HCT116 (cell line): ENCODE data around the gene RHOBTB1.

Experiments used
- ATF3 ChIP-seq: IDR thresholded peaks from 2 replicates; pipeline ENCODE4 v1.6.1; 2012
- CEBPB ChIP-seq: IDR thresholded peaks from 2 replicates; pipeline ENCODE4 v1.6.1; 2012; ENCODE audit warnings: low read depth
- EZH2 ChIP-seq: fragments of 200-600 bp; sonication (generic); IDR thresholded peaks from 2 replicates; pipeline ENCODE4 v1.6.1; 2017; ENCODE audit warnings: antibody characterized with exemption, mixed run types
- POLR2A ChIP-seq: IDR thresholded peaks from 2 replicates; pipeline ENCODE4 v1.7.0; 2011; ENCODE audit warnings: borderline replicate concordance; ENCODE audit not compliant: insufficient read depth, insufficient read length; ENCODE audit errors: extremely low read depth
- SRF ChIP-seq: IDR thresholded peaks from 2 replicates; pipeline ENCODE4 v1.6.1; 2012; ENCODE audit warnings: low read depth

DNA sequence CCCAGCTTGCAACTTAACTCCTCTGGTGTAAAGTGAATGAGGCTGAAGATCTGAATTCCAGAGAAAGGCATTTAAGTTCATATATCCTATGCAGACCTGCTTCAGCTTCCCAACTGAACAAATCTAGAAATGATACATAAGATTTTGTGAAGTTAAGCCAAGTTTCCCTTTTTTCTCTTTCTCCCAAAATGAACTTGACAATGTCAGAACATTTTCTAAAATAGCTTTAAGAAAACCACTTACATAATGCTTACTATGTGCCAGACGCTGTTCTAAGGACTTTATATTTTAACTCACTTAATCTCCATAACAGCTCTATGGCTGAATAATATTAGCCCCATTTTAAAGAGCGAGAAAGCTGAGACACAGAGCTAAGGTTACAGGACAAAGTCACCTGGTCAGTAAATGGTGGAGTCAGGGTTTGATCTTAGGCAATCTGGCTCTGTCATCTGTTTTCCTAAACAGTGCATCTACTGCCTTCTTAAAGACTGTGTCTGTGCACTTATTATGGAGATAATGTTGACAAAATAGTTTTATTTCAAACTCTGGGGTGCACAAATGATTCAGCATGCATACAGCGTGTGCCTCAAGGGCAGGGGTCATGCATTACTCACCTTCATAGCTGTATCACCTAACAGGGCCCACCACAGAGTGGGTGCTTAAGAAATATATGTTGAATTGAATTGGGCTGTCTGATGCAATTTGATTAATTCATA is 66.8 kb downstream of the RHOBTB1 start:
- TF ChIP-seq POLR2A, result no peak
- TF ChIP-seq SRF, result no peak
- no peak for TF ChIP-seq ATF3
- no peak for TF ChIP-seq EZH2
- no peak for TF ChIP-seq CEBPB
